ENCODE measurements around the gene PROM1.

- TF ChIP-seq POLR2A (IDR thresholded peaks at IDR 0.05) (no peak), POLR2AphosphoS5 (IDR thresholded peaks at IDR 0.05) (no peak), EP300 (IDR thresholded peaks at IDR 0.05) (no peak)
- TF ChIP-seq, protein P1, sequence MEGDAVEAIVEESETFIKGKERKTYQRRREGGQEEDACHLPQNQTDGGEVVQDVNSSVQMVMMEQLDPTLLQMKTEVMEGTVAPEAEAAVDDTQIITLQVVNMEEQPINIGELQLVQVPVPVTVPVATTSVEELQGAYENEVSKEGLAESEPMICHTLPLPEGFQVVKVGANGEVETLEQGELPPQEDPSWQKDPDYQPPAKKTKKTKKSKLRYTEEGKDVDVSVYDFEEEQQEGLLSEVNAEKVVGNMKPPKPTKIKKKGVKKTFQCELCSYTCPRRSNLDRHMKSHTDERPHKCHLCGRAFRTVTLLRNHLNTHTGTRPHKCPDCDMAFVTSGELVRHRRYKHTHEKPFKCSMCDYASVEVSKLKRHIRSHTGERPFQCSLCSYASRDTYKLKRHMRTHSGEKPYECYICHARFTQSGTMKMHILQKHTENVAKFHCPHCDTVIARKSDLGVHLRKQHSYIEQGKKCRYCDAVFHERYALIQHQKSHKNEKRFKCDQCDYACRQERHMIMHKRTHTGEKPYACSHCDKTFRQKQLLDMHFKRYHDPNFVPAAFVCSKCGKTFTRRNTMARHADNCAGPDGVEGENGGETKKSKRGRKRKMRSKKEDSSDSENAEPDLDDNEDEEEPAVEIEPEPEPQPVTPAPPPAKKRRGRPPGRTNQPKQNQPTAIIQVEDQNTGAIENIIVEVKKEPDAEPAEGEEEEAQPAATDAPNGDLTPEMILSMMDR (IDR thresholded peaks at IDR 0.05): no peak
Measured at GRCh38 chr4:16062601-16063000, 21.2 kb downstream of the PROM1 start.
